Suprapubic skin (tissue), 4 donors: ENCODE data around the gene SLC29A1. TPM values are rescaled to one million over a fixed set of nuclear protein-coding genes. Genes with fewer than 3 reads are reported as not detected.

ENCODE experiments used
- DNase-seq, 2 donors: peaks; one replicate each; pipeline ENCODE4 v3.0.0-alpha.2; 2019; ENCODE audit warnings: low spot score in 2 of 2
- H3K27ac ChIP-seq: fragments of 200-600 bp; sonication (generic); one replicate; pipeline ENCODE4 v1.5.1; 2019
- H3K27me3 ChIP-seq: fragments of 200-600 bp; sonication (generic); one replicate; pipeline ENCODE4 v1.5.1; 2019
- H3K36me3 ChIP-seq: fragments of 200-600 bp; sonication (generic); one replicate; pipeline ENCODE4 v1.5.1; 2019
- H3K4me1 ChIP-seq: fragments of 200-600 bp; sonication (generic); one replicate; pipeline ENCODE4 v1.5.1; 2019
- H3K4me3 ChIP-seq: fragments of 200-600 bp; sonication (generic); one replicate; pipeline ENCODE4 v1.5.1; 2019; ENCODE audit warnings: mild to moderate bottlenecking
- H3K9me3 ChIP-seq: fragments of 200-600 bp; sonication (generic); one replicate; pipeline ENCODE4 v1.5.1; 2019
- EP300 ChIP-seq: sonication (generic); formaldehyde crosslinking; IDR thresholded peaks from one replicate; pipeline ENCODE4 v1.6.1; 2017; ENCODE audit warnings: antibody characterized with exemption
- POLR2A ChIP-seq, 2 donors: fragments of 450-650 bp; IDR thresholded peaks; one replicate each; pipeline ENCODE4 v1.6.1; 2017; ENCODE audit warnings: antibody characterized with exemption in 2 of 2, mild to moderate bottlenecking in 2 of 2, moderate library complexity in 2 of 2
- POLR2AphosphoS5 ChIP-seq, 3 donors: sonication (generic); formaldehyde crosslinking; IDR thresholded peaks; one replicate each; pipeline ENCODE4 v1.6.1; 2017; ENCODE audit warnings: antibody characterized with exemption in 3 of 3
- WGBS: methylation state at CpG from one replicate; pipeline ENCODE4 v1.1.5; 2018; 5-methylcytosine and 5-hydroxymethylcytosine counted together
- total RNA-seq, 4 donors: library from RNA; depleted of rRNA; stranded (reverse); fragments of >200 nt; gene quantifications; one replicate each; pipeline ENCODE4 v1.1.0, GENCODE V29; 2016
- TF ChIP-seq, protein P1 (sequence below), 2 donors: fragments of 200-600 bp in 1 of 2; fragments of 450-650 bp in 1 of 2; sonication (generic) in 1 of 2; IDR thresholded peaks; one replicate each; pipeline ENCODE4 v1.5.1; 2016 to 2019; ENCODE audit warnings: antibody characterized with exemption in 2 of 2, mild to moderate bottlenecking in 1 of 2, moderate library complexity in 1 of 2

Gene SLC29A1
- total RNA-seq, 4 donors from 2014 or later = 61.7 to 133 (median 75.3) TPM

DNA sequence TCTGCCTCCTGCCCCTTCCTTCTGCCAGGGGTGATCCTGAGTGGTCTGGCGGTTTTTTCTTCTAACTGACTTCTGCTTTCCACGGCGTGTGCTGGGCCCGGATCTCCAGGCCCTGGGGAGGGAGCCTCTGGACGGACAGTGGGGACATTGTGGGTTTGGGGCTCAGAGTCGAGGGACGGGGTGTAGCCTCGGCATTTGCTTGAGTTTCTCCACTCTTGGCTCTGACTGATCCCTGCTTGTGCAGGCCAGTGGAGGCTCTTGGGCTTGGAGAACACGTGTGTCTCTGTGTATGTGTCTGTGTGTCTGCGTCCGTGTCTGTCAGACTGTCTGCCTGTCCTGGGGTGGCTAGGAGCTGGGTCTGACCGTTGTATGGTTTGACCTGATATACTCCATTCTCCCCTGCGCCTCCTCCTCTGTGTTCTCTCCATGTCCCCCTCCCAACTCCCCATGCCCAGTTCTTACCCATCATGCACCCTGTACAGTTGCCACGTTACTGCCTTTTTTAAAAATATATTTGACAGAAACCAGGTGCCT is 10.2 kb downstream of the SLC29A1 start:
- 68% methylated on average over 14 of the region's 14 CpGs for WGBS
- no peaks in the 10 kb centered on the region for H3K9me3 ChIP-seq
- TF ChIP-seq, protein P1, sequence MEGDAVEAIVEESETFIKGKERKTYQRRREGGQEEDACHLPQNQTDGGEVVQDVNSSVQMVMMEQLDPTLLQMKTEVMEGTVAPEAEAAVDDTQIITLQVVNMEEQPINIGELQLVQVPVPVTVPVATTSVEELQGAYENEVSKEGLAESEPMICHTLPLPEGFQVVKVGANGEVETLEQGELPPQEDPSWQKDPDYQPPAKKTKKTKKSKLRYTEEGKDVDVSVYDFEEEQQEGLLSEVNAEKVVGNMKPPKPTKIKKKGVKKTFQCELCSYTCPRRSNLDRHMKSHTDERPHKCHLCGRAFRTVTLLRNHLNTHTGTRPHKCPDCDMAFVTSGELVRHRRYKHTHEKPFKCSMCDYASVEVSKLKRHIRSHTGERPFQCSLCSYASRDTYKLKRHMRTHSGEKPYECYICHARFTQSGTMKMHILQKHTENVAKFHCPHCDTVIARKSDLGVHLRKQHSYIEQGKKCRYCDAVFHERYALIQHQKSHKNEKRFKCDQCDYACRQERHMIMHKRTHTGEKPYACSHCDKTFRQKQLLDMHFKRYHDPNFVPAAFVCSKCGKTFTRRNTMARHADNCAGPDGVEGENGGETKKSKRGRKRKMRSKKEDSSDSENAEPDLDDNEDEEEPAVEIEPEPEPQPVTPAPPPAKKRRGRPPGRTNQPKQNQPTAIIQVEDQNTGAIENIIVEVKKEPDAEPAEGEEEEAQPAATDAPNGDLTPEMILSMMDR (IDR thresholded peaks at IDR 0.05) = no peak
- TF ChIP-seq EP300 = no peak
- TF ChIP-seq POLR2AphosphoS5 (IDR thresholded peaks at IDR 0.05) = no peak
- no peak for TF ChIP-seq POLR2A (IDR thresholded peaks at IDR 0.05)
- peaks cover 58% of the 10 kb centered on the region for H3K4me1 ChIP-seq
- no peak for DNase-seq
- peaks cover 37% of the 10 kb centered on the region for H3K36me3 ChIP-seq
- peak overlapping the region; percentile 61 for H3K27ac ChIP-seq
- no peak overlapping the region for H3K4me3 ChIP-seq
- H3K27me3 ChIP-seq = no peaks in the 10 kb centered on the region

- 23% methylated on average over 5 of the region's 5 CpGs for WGBS
- H3K36me3 ChIP-seq = peaks cover 37% of the 10 kb centered on the region
- H3K4me1 ChIP-seq = peaks cover 54% of the 10 kb centered on the region
- H3K27me3 ChIP-seq = no peaks in the 10 kb centered on the region
- DNase-seq = peak in 1 of 2 donors; percentile 83
- no peaks in the 10 kb centered on the region for H3K9me3 ChIP-seq
- no peak overlapping the region for H3K4me3 ChIP-seq
- TF ChIP-seq, protein P1 (IDR thresholded peaks at IDR 0.05) = peak; percentile 69 to 73
- no peak for TF ChIP-seq POLR2AphosphoS5 (IDR thresholded peaks at IDR 0.05)
- H3K27ac ChIP-seq = peak overlapping the region; percentile 61
Measured at GRCh38 chr6:44234101-44235025, 11.0 kb downstream of the SLC29A1 start.

DNA sequence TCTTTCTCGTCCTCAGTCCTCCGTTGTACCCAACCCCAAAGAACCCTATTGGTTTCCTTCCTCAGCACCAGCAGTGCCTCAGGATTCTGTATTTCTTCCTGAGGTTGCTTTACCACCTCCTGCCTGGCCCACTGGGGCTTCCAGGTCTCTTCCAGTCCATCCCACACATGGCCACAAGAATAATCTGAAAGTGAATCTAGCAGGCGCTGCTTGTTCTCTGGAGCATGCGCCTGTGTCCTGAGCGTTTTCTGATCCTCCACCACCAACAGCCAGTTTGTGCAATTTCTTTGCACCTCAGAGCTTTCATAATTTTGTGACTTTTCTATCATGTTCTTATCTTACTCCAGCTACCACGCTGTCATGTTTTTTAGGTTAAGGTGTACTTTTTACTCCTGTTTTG is 11.9 kb downstream of the SLC29A1 start:
- H3K4me1 ChIP-seq = peaks cover 54% of the 10 kb centered on the region
- no peaks in the 10 kb centered on the region for H3K9me3 ChIP-seq
- no peaks in the 10 kb centered on the region for H3K27me3 ChIP-seq
- TF ChIP-seq EP300 (no peak), POLR2A (IDR thresholded peaks at IDR 0.05) (no peak), POLR2AphosphoS5 (IDR thresholded peaks at IDR 0.05) (no peak)
- TF ChIP-seq, protein P1 (IDR thresholded peaks at IDR 0.05) = no peak
- peak overlapping the region; percentile 61 for H3K27ac ChIP-seq
- H3K4me3 ChIP-seq = no peak overlapping the region
- WGBS = 65% methylated on average over 6 of the region's 6 CpGs
- DNase-seq = no peak
- H3K36me3 ChIP-seq = peaks cover 29% of the 10 kb centered on the region

DNA sequence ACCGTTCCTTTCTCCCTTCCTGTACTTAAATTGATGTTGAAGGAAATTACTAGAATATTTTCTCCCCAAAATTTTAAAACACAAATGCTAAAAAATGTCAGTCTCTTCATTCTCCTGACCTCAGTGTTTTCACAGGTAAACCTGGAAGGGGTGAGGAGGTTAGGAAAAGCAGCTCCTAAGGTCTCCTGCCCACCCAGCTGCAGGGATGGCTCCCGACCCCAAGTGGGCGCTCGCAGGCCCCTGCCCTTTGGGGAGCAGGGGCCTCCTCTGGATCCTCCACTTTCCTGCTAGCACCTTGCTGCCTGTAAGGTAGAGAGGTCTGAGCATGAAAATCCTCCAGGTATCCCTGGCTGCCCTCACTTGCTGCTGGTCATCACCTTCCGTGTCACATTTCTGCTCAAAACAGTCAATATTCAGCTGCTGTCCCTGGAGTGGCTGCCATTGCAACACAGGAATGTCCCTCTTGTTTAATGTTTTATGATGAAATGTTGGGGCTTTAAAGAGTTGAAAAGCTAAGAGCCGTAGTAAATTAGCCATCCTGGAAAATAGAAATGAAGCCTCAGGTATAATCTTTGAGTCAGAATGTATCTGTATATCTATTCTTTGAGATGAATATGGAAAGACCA is 12.6 kb downstream of the SLC29A1 start:
- TF ChIP-seq EP300 (no peak), POLR2A (IDR thresholded peaks at IDR 0.05) (no peak), POLR2AphosphoS5 (IDR thresholded peaks at IDR 0.05) (no peak)
- TF ChIP-seq, protein P1 (IDR thresholded peaks at IDR 0.05) = no peak
- H3K36me3 ChIP-seq = peaks cover 22% of the 10 kb centered on the region
- no peaks in the 10 kb centered on the region for H3K9me3 ChIP-seq
- H3K4me1 ChIP-seq = peaks cover 54% of the 10 kb centered on the region
- H3K4me3 ChIP-seq = no peak overlapping the region
- H3K27ac ChIP-seq = peak overlapping the region; percentile 61
- no peaks in the 10 kb centered on the region for H3K27me3 ChIP-seq
- WGBS = 91% methylated on average over 6 of the region's 6 CpGs
- DNase-seq = no peak
